HG02610 (cell line): ENCODE data around the gene BANF2.

Experiments
- ATAC-seq: cut with Tn5 transposase; IDR thresholded peaks from one replicate; pipeline ENCODE4 v1.9.1; 2021; ENCODE audit warnings: mild to moderate bottlenecking, moderate library complexity; ENCODE audit not compliant: unreplicated experiment

The BANF2 gene

DNA sequence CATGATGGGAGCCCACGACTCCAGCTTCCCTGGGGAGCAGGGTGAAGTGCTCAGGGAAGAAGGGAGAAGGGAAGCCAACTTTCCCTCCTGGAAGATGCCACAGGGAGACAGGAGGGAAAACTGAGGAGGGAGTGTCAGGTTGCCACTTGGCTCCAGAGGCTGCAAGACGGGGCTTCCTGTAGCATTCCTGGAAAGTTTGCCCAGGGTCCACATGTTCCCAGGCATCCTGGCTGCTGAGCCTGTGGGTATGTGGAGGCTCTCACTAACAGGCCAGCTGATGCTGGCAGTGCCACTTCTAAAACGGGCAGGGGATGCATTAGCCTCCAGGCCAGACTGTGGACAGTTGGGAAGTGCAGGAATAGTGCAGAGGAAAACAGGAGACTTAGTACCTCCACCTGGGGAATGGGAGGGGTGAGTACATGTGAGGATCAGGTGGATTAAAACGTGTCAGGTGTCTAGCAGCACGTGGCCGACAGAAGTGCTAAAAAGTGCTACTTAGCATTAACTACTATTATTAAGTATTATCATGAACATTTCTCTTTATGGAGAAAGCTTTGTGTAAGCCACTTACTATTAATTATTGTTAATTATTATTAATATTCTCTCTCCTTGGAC, 33.2 kb downstream of the BANF2 start:
- no peak for ATAC-seq

DNA sequence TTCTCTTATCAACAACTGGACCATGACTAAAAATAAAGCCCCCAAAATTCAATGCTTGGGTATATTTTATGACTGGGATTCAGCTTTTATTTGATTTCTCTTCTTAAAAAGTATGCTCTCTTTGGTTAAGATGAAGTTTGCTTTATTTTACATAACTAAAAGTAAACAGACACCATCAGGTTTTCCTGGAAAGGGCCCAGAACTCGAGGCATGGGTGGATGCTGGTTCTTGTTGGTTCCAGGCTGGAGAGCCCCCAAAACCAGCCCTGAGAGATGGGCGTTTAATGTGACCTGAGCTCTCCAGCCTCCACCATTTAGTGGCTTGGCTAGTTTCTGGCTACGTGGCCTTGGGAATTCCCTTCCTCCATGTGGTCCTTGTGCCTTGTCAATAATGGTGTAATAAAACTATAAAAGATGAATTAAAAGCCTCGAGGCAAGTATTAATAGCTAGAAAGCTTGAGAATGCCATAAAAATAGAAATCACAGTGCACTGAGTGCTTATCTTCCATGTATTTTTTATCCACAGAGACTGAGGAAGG, 34.1 kb downstream of the BANF2 start:
- no peak for ATAC-seq

DNA sequence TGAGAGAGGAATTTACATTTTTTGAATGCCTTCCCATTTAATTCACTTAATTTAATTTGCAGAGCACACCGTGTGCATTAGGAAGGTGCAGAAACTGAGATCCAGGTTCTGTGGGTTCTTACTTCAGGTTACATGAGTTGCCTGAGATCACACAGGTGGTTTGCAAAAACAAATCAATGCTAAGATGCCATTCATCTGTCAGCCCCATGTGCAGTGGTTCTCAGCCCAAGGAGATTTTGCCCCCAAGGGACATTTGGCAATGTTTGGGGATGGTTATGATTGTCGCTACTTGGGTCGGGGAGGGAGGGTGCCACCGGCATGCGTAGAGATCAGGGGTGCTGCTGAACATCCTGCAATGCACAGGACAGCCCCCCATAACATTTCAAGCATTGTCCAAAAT, 34.6 kb downstream of the BANF2 start:
- no peak for ATAC-seq

DNA sequence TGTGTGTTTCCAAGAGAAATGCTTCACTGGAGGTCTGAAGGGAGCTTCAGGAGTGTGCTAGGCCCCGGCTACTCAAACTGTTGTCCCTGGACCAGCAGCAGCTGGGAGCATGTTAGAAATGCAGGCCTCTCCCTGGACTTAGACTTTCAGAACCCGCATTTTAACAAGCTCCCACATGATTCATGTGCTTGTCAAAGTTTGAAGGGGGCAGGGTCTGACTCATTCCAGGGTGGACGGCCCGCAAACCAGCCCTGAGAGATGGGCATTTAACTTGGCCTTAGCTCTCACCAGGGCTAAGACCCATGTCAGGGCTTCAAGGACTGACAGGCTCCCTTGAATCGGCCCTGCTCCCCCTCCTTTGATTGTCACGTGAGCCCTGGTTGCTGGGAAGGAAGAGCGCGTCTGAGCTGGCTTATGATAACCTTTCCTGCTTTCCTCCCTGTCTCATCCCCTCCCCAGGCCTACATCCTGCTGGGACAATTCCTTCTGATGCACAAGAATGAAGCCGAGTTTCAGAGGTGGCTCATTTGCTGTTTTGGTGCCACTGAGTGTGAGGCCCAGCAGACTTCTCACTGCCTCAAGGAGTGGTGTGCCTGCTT, 35.5 kb downstream of the BANF2 start:
- no peak for ATAC-seq

DNA sequence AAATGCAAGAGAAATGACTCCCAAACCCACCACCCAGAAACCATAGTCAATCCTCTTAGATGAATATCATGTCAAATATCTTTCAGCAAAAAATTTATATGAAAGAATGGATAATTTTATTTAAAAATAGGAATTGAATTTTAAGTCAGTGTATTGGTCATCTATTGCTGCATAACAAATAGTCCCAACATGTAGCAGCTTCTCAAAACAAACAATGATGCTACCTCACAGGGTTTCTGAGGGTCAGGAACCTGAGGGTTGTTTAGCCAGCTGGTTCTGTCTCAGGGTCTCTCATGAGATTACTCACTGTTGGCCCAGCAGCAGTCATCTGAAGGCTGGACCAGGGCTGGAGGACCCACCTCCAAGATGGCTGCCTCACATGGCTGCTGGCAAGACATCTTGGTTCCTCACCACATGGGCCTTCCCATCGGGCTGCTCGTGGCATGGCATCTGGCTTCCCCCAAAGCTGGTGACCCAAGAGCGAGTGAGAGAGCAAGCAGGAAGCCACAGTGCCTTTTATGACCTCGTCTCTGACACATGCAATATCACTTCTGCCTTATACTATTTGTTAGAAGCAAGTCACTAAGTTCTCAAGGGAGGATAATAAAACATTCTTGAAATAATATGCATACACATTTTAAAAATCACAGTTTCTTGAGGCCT, 36.3 kb downstream of the BANF2 start:
- ATAC-seq = no peak

DNA sequence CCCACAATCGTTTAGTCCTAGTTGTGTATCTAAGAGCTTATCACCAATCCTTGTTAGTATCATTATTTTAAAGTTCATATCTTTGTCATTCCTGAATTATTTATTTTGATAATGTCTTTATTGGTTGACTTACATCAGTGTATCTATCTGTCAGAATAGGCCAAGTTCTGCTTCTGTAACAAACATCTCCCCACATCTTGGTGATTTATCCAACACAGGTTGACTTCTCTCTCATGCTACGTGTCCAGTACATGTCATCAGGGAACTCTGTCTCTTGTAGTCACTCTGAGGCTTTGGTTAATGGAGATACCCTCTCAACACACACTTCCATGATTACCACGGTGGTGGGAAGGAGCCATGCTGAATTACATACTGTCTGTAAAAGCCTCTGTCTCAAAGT, 38.4 kb downstream of the BANF2 start:
- ATAC-seq = no peak

DNA sequence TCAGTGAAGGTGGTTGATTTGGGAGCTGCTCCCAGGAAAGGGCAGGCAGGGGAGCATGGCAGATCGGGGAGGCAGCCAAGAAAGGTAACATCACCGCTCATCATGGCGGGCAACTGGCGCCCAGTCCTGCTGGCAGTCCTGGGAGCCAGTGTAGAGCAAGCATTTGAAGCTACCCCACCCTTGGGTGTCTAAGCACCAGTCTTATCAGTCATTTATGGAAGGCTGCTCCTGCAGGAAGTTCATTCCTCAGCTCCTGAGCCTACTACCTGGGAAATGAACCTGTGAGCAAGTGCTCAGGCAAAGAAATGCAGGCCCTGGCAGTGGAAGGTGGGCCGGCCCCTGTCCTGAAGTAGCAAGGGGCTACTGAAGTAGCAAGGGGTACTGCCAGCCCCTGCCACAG, 41.5 kb downstream of the BANF2 start:
- ATAC-seq = no peak

DNA sequence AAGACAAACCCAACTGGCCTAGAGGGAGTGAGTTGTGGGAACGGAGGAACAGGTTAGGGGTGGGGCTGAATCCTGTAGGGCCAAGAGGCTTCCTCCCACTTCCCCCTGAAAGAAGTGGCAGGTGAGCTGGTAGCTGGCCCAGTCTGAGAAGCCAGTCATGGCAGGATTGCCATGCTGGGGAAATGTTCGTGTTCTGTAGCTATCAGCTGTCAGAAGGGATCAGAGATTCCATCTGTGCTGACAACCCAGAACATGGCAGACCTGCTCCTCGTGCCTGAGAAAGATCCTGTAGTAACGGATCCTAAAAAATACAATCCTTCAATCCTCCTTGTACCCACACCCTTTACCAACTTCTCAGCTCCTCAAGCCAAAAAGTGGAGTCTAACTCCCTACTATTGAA, 43.0 kb downstream of the BANF2 start:
- ATAC-seq = no peak

DNA sequence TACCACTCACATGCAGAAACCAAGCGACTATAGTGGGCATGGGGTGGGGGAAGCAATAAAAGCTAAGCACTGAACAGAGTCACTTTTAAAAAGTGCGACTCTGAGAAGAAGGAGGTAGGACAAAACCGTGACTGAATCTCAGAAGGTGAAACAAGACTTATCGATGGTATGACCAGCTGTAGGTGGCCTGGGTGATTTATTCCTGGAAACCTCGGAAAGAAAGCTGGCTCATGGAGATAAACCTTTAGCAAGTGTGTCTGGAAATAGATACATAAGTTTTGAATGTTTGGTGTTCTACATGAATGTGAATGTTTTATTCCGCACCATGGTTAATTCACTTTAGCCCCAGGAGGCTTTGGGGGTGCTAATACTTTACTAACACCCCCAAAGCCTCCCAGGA, 43.9 kb downstream of the BANF2 start:
- no peak for ATAC-seq

DNA sequence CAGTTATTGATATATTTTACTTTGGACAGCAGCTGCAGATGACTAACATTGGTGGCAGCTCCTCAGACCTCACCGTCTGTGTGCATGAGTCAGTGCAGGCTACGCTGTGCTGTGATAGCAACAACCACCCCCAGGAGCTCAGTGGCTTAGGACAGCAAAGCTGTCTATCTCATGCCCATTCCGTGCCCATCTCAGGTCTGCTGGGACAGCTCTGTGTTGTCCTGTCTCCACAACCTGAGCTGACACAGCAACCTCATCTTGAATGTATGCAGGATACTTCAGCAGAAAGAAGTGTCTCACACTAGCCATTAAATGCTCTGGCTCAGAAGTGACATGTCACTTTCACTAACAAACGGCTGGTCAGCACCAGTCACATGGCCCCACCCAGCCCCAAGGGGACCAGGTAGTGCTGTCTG, 47.7 kb downstream of the BANF2 start:
- ATAC-seq = no peak

DNA sequence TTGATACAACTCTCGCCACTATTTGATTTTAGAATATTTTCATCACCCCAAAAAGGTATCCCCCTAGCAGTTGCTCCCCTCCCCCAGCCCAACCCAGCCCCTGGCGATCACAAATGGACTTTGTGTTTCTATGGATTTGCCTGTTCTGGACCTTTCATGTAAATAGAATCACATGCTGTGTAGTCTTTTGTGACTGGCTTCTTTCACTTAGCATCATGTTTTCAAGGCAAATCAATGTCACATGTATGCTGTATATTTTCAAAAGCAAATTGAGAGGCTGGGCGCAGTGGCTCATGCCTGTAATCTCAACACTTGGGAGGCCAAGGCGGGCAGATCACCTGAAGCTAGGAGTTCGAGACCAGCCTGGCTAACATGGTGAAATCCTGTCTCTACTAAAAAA, 48.5 kb downstream of the BANF2 start:
- ATAC-seq = no peak

DNA sequence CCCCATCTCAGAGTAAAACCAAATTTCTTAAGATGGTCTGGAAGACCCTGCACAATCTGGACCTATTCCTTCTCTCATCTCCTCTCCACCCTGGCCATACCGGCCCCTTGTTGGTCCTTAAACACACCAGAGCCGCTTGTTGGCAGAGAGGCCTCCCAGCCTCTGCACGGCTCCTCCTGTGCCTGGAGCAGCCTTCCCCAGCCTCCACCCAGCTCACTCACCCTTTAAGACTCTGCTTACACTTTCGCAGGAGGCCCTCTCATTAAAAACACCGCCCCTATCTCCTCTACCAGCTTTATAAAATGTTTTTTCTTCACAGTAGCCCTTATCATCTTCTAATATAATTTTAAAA, 49.8 kb downstream of the BANF2 start:
- ATAC-seq = no peak

DNA sequence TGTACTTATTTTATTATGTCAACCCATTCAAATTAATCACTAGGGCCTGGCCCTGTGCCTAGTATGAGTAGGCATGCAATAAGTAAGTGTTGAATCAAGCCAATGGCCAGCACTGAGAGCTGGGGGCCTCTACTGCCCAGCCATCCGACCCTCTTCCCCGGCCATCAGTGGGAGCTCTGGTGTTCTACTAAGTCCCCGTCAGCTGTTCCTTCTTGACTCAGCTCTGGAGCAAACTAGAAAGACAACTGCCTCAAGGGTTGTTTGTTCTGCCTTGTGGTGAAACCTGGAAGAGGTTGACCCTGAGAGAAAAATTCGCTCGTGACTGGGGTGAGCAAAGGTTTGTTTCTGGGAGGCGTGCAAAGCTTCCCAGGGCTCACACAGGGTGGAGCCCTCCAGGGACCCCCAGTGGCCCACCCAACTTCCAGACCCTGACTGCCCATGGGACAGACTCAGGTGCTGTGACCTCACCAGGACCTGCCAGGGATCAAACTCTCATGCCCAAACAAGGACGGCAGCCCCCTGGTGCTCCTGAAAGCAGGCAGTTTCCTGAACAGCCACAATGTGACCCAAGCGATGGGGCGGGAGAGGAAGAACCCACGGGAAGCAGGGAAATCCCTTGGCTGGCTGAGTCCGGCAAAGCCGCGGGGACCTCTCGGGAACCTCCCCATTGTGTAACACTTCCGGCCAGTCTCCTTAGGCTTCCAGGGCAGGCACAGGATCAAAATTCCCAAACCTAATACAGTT, 50.4 kb downstream of the BANF2 start:
- no peak for ATAC-seq

DNA sequence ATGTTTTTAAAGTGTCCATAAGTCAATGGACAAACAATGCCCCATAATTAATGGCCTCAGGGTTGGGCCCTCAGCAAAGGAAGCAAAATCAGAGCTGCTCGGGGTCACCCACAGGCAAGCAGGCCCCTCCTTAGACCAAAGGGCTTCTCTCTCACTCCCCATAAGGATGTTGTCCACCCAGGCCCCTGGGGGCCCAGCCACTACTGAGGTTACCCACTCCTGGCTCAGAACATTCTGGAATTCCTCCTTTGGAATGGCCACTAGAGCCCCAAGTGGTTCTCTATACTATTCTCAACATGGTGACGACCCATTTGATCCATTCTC, 50.9 kb downstream of the BANF2 start:
- no peak for ATAC-seq

DNA sequence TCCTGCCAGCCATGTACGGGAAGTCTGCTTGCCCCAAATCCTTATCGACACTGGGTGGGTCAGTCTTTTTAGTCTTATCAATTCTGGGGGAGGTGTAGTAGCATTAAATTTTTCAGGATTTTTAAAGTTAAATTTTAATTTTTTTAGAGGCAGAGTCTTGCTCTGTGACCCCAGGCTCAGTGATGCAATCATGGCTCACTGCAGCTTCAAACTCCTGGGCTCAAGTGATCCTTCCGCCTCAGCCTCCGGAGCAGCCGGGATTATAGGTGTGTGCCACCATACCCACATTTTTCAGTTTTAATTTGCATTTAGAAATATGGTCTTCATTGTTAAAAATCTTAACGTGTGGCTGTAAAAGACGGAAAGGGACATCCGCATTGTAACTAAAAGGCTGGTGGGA, 51.9 kb downstream of the BANF2 start:
- no peak for ATAC-seq

DNA sequence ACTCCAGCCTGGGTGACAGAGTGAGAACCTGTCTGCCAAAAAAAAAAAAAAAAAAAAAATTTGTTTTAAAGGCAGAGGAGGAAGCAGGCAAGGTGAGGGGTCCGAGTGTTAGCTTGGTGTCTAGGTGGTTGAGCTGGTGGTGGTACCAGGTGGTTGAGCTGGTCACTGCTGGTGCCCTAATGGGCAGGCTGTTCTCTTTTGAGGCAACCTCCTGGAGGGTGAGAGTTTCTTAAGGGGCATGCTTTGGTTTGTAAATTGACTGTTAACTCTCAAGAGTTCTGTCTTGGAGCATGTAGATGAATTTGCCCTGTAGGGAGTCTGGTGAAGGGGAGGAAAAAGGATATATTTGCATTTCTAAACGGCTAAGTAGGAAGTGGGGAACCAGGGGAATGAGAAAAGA, 52.7 kb downstream of the BANF2 start:
- ATAC-seq = no peak

DNA sequence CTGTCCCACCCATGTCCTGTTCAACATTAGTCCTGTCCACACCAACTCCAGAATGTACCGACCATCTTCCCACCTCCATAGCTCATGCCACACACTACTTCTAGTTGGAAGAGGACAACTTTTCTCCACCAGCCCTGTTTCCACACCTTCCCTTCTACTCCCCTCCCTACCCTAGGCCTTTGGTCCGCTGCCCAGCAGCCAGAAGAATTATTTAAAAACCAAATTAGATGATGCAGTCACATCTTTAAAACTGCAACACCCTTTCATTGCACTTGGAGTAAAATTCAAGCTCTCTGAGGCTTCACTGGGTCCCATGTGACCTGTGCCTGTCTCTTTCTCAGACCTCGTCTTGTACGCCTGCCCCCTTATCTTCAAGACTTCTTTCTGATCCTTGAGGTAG, 53.8 kb downstream of the BANF2 start:
- no peak for ATAC-seq

DNA sequence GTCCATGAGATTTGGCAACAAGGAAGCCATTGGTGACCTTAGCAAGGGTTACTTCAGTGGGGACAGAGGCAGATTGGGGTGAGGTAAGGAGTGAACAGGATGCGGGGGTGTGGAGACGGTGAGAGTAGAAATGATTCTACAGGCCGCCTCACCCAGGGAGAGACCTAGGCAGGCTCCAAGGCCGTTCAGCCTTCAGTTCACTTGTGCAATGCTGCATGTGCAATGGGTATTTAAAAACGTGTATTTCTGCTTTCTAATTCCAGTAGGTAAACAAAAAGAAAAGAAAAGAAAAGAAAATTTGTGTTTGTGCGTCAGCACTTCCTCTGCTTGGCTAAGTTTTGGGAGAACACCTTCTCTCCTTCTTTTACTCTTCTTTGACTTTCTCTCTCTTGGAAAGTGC, 56.8 kb downstream of the BANF2 start:
- ATAC-seq = no peak

DNA sequence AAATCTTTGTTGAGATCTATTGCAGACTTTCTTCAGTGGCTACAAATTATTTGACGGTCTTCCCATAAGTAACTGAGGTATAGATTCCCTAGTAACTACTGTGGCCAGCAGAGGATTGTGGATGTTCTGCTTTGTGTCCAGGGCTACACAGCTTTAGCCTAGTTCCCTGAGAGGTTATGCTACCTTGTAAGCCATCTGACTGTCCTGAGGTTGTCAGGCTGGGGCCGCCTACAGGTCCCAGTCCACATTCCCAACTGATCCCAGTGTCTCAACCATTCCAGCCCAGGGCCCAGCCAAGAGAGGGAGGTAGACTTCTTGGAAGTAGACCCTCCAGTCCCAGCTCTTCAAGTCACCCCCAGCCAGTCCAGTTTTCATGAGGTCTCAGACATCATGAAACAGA, 57.7 kb downstream of the BANF2 start:
- ATAC-seq = no peak

DNA sequence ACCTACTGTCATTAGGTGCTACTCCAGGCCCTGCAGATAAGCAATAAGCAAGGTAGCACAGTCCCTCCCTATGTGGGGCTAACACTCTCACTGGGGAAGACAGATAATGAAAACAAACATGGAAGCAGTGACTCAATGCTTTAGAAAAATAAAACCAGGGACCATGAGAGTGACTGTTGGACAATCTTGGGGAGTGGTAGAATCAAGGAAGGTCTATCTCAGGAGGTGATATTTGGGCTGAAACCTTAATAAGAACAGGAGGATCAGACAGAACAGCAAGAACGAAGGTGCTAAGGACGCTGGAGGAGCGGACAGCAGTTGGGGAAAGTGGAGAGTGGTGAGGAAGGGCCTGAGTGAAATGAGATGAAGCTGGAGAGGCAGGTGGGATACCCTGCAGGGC, 58.2 kb downstream of the BANF2 start:
- ATAC-seq = no peak

DNA sequence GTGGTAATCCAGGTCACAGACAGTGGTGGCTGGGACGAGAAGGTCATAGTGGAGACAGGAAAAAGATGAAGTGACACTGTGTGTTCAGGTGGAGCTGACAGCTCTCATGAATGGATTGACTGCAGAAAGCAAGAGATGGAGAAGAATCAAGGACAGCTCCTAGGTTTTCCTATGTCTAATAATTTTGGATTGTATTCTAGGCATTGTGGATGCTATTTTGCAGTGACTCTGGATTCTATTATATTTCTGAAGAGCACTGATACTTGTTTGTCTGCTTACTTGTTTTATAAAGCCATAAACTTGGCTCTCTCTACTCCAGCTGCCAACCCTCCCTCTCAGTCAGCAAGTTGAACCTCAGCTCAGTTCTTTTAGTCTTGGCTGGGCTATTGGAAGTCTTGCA, 58.7 kb downstream of the BANF2 start:
- no peak for ATAC-seq

DNA sequence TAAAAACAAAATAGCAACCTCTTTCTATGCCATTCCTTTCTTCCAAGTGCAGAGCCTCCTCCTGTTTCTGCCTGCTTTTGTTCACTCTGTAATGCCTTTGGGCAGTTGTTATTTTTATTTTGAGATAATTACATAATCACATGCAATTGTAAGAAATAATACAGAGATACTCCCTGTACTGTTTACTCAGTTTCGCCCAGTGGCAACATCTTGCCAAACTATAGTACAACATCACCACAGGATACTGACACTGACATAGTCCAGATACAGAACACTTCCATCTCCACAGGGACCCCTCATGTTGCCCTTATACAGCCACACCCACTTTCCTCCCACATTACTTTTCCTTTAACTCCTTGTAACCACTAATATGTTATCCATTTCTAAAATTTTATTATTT, 59.7 kb downstream of the BANF2 start:
- no peak for ATAC-seq
